ENCODE results near the gene ZNF184. TPM values are rescaled to one million over a fixed set of nuclear protein-coding genes. Genes with fewer than 3 reads are reported as not detected.

Gene ZNF184
- total and polyA plus RNA-seq, 9 of the 15 experiments (the other 6 are each of a cell fraction or from before 2014, with no cell fraction given) = 7.6 to 22.2 (median 12.8) TPM

DNA sequence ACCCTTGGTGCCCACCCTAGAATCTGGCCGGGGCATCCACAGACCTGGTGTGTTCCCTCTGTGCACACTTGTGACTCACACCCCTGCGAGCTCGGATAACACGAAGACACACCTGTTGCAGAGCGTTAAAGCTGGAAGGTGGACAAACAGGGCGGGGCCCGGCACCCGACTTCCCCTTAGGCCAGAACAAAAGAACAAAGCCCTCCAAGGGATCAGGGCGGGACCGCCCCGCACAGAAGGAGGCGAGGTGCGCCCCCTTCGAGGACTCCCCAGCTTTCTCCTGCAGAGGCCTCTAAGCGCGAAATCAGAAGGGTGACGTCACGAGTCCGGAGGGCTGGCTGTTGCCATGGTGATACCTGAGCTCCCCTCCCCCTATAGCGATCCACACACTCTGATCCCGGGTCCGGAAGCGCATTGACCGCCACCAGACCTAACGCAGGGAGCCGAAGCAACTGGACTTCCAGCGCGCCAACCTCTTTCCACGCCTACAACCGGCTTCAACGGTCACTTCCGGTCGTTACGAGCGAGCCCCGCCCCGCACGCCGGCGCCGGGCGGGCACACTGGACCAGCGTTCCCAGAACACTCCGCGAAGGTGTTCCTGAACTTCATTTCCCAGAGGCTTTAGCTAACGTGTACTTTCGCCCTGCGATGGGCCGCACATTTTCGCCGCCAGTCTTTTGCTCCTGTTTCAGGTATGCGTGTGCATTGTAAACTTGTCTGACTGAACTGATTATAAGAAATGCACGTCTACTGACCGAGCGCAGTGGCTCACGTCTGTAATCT is at the start of gene ZNF184 (continued):
- TF ChIP-seq, protein P1, sequence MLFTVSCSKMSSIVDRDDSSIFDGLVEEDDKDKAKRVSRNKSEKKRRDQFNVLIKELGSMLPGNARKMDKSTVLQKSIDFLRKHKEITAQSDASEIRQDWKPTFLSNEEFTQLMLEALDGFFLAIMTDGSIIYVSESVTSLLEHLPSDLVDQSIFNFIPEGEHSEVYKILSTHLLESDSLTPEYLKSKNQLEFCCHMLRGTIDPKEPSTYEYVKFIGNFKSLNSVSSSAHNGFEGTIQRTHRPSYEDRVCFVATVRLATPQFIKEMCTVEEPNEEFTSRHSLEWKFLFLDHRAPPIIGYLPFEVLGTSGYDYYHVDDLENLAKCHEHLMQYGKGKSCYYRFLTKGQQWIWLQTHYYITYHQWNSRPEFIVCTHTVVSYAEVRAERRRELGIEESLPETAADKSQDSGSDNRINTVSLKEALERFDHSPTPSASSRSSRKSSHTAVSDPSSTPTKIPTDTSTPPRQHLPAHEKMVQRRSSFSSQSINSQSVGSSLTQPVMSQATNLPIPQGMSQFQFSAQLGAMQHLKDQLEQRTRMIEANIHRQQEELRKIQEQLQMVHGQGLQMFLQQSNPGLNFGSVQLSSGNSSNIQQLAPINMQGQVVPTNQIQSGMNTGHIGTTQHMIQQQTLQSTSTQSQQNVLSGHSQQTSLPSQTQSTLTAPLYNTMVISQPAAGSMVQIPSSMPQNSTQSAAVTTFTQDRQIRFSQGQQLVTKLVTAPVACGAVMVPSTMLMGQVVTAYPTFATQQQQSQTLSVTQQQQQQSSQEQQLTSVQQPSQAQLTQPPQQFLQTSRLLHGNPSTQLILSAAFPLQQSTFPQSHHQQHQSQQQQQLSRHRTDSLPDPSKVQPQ (CRISPR knock-in tag; IDR thresholded peaks at IDR 0.05; ENCODE audit: borderline replicate concordance) = no peak
- TF ChIP-seq, protein P2, sequence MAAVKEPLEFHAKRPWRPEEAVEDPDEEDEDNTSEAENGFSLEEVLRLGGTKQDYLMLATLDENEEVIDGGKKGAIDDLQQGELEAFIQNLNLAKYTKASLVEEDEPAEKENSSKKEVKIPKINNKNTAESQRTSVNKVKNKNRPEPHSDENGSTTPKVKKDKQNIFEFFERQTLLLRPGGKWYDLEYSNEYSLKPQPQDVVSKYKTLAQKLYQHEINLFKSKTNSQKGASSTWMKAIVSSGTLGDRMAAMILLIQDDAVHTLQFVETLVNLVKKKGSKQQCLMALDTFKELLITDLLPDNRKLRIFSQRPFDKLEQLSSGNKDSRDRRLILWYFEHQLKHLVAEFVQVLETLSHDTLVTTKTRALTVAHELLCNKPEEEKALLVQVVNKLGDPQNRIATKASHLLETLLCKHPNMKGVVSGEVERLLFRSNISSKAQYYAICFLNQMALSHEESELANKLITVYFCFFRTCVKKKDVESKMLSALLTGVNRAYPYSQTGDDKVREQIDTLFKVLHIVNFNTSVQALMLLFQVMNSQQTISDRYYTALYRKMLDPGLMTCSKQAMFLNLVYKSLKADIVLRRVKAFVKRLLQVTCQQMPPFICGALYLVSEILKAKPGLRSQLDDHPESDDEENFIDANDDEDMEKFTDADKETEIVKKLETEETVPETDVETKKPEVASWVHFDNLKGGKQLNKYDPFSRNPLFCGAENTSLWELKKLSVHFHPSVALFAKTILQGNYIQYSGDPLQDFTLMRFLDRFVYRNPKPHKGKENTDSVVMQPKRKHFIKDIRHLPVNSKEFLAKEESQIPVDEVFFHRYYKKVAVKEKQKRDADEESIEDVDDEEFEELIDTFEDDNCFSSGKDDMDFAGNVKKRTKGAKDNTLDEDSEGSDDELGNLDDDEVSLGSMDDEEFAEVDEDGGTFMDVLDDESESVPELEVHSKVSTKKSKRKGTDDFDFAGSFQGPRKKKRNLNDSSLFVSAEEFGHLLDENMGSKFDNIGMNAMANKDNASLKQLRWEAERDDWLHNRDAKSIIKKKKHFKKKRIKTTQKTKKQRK (IDR thresholded peaks at IDR 0.05; ENCODE audit: borderline replicate concordance, low read depth, low read length) = no peak
- TF ChIP-seq ZKSCAN8 (CRISPR knock-in tag; IDR thresholded peaks at IDR 0.05) (no peak), IFI16 (CRISPR knock-in tag; IDR thresholded peaks at IDR 0.05) (no peak), PATZ1 (CRISPR knock-in tag; IDR thresholded peaks at IDR 0.05; ENCODE audit: borderline replicate concordance) (no peak; the same call in 1 of the 2 replicates), SRSF9 (IDR thresholded peaks at IDR 0.05; ENCODE audit: borderline replicate concordance, low read depth, low read length) (no peak), ZNF445 (CRISPR knock-in tag; IDR thresholded peaks at IDR 0.05; ENCODE audit: low read depth) (no peak), RFX5 (IDR thresholded peaks at IDR 0.05; ENCODE audit: low read depth, low read length) (no peak), ZBTB26 (CRISPR knock-in tag; IDR thresholded peaks at IDR 0.05) (no peak), DNMT1 (IDR thresholded peaks at IDR 0.05) (no peak), ARNT (IDR thresholded peaks at IDR 0.05) (peak; percentile 30 to 82; a peak in 2 of 4 replicates), CBX3 (IDR thresholded peaks at IDR 0.05; ENCODE audit: borderline replicate concordance in 1 of 2, low read length in 2 of 2) (peak in 1 of 2 experiments; percentile 37; a peak in 1 of 3 replicates), ZBTB7A (IDR thresholded peaks at IDR 0.05; ENCODE audit: borderline replicate concordance, control insufficient read depth, low read depth, low read length) (peak; percentile 60; the same call in 1 of the 2 replicates), FOXP1 (CRISPR knock-in tag; IDR thresholded peaks at IDR 0.05) (peak; percentile 94; the same call in 1 of the 2 replicates)
- TF ChIP-seq, protein P3, sequence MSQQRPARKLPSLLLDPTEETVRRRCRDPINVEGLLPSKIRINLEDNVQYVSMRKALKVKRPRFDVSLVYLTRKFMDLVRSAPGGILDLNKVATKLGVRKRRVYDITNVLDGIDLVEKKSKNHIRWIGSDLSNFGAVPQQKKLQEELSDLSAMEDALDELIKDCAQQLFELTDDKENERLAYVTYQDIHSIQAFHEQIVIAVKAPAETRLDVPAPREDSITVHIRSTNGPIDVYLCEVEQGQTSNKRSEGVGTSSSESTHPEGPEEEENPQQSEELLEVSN (IDR thresholded peaks at IDR 0.05; ENCODE audit: borderline replicate concordance in 1 of 2, extremely low read depth in 1 of 2, insufficient read depth in 1 of 2, insufficient read length in 1 of 2, low read depth in 1 of 2, low read length in 1 of 2, poor library complexity in 1 of 2, severe bottlenecking in 1 of 2) = peak in 1 of 2 experiments; percentile 66

All from K562 (cell line).